ENCODE measurements around the gene BTBD9.

DNA sequence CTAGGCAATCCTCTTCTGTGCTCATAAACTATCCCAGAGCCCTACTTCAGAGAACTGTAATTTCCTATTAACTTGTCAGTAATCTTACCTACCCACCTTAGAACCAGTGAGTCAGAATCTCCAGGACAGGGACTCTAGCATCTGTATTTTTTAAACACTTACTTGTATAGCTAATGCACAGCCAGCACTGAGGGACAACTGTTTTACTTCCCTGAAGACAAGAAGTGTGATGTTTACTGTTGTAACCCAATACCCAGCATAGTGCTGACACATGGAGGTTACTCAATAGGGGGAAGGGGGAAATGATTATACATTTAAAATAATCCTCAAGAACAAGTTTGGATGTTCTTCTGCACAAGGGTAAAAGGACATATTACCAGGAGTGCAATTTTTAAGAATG lies 130.8 kb downstream of the BTBD9 start:
- TF ChIP-seq, protein P1, sequence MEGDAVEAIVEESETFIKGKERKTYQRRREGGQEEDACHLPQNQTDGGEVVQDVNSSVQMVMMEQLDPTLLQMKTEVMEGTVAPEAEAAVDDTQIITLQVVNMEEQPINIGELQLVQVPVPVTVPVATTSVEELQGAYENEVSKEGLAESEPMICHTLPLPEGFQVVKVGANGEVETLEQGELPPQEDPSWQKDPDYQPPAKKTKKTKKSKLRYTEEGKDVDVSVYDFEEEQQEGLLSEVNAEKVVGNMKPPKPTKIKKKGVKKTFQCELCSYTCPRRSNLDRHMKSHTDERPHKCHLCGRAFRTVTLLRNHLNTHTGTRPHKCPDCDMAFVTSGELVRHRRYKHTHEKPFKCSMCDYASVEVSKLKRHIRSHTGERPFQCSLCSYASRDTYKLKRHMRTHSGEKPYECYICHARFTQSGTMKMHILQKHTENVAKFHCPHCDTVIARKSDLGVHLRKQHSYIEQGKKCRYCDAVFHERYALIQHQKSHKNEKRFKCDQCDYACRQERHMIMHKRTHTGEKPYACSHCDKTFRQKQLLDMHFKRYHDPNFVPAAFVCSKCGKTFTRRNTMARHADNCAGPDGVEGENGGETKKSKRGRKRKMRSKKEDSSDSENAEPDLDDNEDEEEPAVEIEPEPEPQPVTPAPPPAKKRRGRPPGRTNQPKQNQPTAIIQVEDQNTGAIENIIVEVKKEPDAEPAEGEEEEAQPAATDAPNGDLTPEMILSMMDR (IDR thresholded peaks at IDR 0.05) = no peak
- TF ChIP-seq POLR2A (IDR thresholded peaks at IDR 0.05) = no peak
